Colonic mucosa (tissue), 4 donors: Measurements from ENCODE around the gene DHCR24. TPM values are rescaled to one million over a fixed set of nuclear protein-coding genes. Genes with fewer than 3 reads are reported as not detected.

Experiments used
- DNase-seq: peaks from one replicate; pipeline ENCODE4 v3.0.0-alpha.2; 2020
- H3K27ac ChIP-seq: fragments of 200-600 bp; one replicate; pipeline ENCODE4 v1.8.0; 2021
- H3K27me3 ChIP-seq: fragments of 200-600 bp; one replicate; pipeline ENCODE4 v1.8.0; 2021
- H3K36me3 ChIP-seq: fragments of 200-600 bp; one replicate; pipeline ENCODE4 v1.8.0; 2021
- H3K4me1 ChIP-seq: fragments of 200-600 bp; one replicate; pipeline ENCODE4 v1.8.0; 2021; ENCODE audit warnings: mild to moderate bottlenecking
- H3K4me3 ChIP-seq: fragments of 200-600 bp; one replicate; pipeline ENCODE4 v1.8.0; 2021
- H3K9ac ChIP-seq, 2 donors: one replicate each; pipeline ENCODE4 v1.7.0; 2013; ENCODE audit warnings: control low read depth in 2 of 2, low read depth in 2 of 2, low read length in 2 of 2
- H3K9me3 ChIP-seq: fragments of 200-600 bp; one replicate; pipeline ENCODE4 v1.8.0; 2021
- CTCF ChIP-seq: fragments of 200-600 bp; IDR thresholded peaks from one replicate; pipeline ENCODE4 v1.8.0; 2022; ENCODE audit warnings: antibody characterized with exemption, mild to moderate bottlenecking
- intact Hi-C: fragments of 100-400 bp; cut with DNase I; formaldehyde crosslinking; loops from one replicate; pipeline ENCODE4 v1.14.1; 2022
- total RNA-seq, 2 donors: library from RNA; stranded (reverse); fragmentation: NEBNext Ultra II Directional in 1 of 2; extraction: Animal tissue kit (Norgen Biotek cat#: 25700) in 1 of 2; gene quantifications; one replicate each; pipeline ENCODE4 v1.2.1, GENCODE V29; 2021
- donor health status: healthy.
- donor health status: DM: no; HTN: no; CAD: no.
- donor health status: DM: no; HTN: no; CAD: no.

Gene DHCR24
- total RNA-seq, 2 donors from 2014 or later = 254 to 310 TPM

- Histone ChIP-seq H3K4me3 (no peak overlapping the region), H3K27ac (no peak overlapping the region), H3K36me3 (no peaks in the 10 kb centered on the region), H3K4me1 (peaks cover 8% of the 10 kb centered on the region), H3K27me3 (no peaks in the 10 kb centered on the region), H3K9ac (no peak overlapping the region), H3K9me3 (no peaks in the 10 kb centered on the region)
- DNase-seq = no peak
- no peak for TF ChIP-seq CTCF
- intact Hi-C loops = loop anchor here (10.0 kb wide), 1 partner anchor 741 kb away; no protein-coding TSS in a partner anchor
Observed at GRCh38 chr1:54805981-54806381, 81.0 kb downstream of the DHCR24 start.

DNA sequence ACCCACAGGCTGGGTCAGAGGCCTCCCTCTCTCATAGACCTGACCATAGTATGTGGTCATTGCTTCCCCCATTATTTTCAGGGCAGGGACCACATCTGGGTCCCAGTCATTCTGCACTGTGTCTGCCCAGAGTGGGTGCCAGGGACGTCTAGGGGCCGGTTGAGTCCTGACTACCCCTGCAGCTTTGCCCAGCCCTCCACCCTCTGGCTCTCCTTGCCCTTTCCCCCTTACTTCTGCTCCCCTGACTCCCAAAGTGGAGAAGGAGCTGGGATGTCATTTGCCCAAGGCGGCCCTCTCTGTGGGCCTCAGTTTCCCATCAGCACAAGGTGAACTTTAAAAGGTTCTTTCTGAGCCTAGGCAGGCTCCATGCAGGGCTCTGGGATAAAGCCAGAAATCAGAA, 81.5 kb downstream of the DHCR24 start:
- no peak for DNase-seq
- no peaks in the 10 kb centered on the region for H3K9me3 ChIP-seq
- H3K4me1 ChIP-seq = peaks cover 8% of the 10 kb centered on the region
- no peak overlapping the region for H3K9ac ChIP-seq
- H3K36me3 ChIP-seq = no peaks in the 10 kb centered on the region
- no peaks in the 10 kb centered on the region for H3K27me3 ChIP-seq
- no peak overlapping the region for H3K4me3 ChIP-seq
- intact Hi-C loops = loop anchor here (10.0 kb wide), 1 partner anchor 741 kb away; no protein-coding TSS in a partner anchor
- peak overlapping the region; percentile 72 for H3K27ac ChIP-seq
- no peak for TF ChIP-seq CTCF

DNA sequence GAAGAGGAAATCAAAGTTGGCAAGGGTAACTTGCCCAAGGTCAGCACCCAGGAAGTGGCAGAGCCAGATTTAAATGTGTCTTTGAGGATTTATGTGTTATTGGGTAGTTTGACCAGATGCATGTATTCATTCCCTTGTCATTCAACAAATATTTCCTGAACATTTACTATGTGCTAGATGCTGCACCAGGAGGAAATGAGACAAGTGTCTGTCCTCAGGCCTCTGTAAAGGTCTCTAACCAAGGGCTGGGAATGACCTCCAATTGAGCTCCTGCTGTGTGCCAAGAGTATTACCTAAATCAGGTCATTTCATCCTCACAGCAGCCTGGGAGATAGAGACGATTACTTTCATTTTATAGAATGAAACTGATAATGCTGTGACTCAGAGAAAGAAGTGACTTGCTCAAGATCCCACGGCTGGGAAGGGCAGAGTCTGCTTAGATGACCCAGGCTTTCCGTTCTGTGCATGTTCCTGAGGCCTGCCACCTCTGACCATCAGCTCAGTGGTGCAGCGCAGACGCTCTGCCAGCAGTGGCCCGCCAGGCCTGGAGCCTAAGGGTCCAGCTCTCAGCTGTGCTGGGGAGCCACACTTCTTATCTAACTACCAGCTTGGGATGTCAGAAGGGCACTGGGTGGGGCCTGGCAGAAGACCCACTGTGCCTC, 82.4 kb downstream of the DHCR24 start:
- Histone ChIP-seq H3K27me3 (no peaks in the 10 kb centered on the region), H3K9me3 (no peaks in the 10 kb centered on the region), H3K4me1 (peaks cover 8% of the 10 kb centered on the region), H3K36me3 (no peaks in the 10 kb centered on the region), H3K27ac (peak overlapping the region; percentile 72), H3K9ac (peak overlapping the region in 1 of 2 donors; percentile 51), H3K4me3 (no peak overlapping the region)
- peak; percentile 18 for DNase-seq
- intact Hi-C loops = loop anchor here (10.0 kb wide), 1 partner anchor 740 kb away; no protein-coding TSS in a partner anchor
- TF ChIP-seq CTCF = no peak

- H3K27ac ChIP-seq = peak overlapping the region; percentile 72
- TF ChIP-seq CTCF = no peak
- no peaks in the 10 kb centered on the region for H3K36me3 ChIP-seq
- H3K4me1 ChIP-seq = peaks cover 14% of the 10 kb centered on the region
- H3K9ac ChIP-seq = peak overlapping the region in 1 of 2 donors; percentile 51
- DNase-seq = peak; percentile 59
- H3K27me3 ChIP-seq = no peaks in the 10 kb centered on the region
- H3K4me3 ChIP-seq = no peak overlapping the region
- intact Hi-C loops = loop anchor here (10.0 kb wide), 1 partner anchor 739 kb away; no protein-coding TSS in a partner anchor
- no peaks in the 10 kb centered on the region for H3K9me3 ChIP-seq
Observed at GRCh38 chr1:54803761-54804470, 83.1 kb downstream of the DHCR24 start.

- intact Hi-C loops = loop anchor here (10.0 kb wide), 1 partner anchor 736 kb away; no protein-coding TSS in a partner anchor
- no peaks in the 10 kb centered on the region for H3K9me3 ChIP-seq
- peak; percentile 89 for DNase-seq
- TF ChIP-seq CTCF = peak; percentile 57
- peak within 1 kb of the TSS; percentile 67 for H3K4me3 ChIP-seq
- no peaks in the 10 kb centered on the region for H3K27me3 ChIP-seq
- H3K4me1 ChIP-seq = peaks cover 28% of the 10 kb centered on the region
- H3K9ac ChIP-seq = peak within 1 kb of the TSS; percentile 60 to 65
- H3K27ac ChIP-seq = peak within 1 kb of the TSS; percentile 87
- H3K36me3 ChIP-seq = no peaks in the 10 kb centered on the region
Observed at GRCh38 chr1:54800899-54801759, 85.9 kb downstream of the DHCR24 start, which contains the start of gene TTC22. TSS of gene TTC22 (minus strand) at chr1:54801323. CDS start at chr1:54801163, 160 bp downstream.
